Amniotic stem cell (primary cell): Measurements from ENCODE around the gene ZNF609.
"Not testable (repeated sequence)": the region's sequence is repeated elsewhere in the genome, so short reads cannot be mapped to it uniquely, and the experiment has no call there.

ENCODE experiments used
- DNase-seq: peaks from one replicate; lab custom pipeline; 2025; lab: John Stamatoyannopoulos, UW

ZNF609 gene

DNA sequence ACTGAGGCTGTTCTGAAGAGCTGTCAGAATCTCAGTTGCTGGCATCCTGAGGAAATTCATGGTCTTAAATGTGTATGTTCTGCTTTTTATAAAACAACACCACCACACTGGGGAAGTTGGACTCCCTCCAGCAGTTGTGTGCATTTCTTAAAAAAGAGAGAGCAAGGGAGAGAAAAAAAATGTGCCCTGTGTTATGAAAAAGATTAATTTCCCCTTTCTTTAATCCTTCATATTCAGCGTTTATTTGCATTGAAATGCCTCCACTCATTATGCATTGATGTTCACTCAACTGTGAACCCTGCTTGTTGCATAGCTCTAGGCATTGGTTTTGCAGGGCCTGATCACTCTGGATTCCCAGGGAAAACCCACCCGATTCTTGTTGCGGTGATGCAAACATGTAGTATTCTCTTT is 4.4 kb upstream of the ZNF609 start:
- no peak for DNase-seq

DNA sequence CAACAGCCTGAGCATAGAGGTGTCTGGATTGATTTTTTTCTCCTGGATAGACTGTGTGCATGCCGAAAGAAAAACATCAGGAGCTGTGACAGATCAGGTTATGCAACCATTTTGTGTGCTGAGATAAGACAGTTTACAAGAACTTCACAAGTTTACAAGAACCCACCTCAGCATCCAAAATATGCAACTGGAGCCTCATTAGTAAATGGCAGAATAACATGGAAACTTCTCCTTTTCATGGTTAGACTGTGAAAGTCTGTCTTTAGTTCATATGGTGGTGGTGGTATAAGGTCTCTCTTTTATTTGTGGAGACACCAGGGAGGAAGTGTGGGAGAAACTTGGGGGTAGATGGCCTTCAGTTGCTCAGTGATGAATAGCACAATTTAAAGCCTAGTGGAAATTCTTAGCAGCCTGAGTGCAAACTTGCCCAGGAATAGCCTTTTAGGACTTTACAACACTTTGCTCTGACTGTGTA is 3.7 kb upstream of the ZNF609 start:
- no peak for DNase-seq

DNA sequence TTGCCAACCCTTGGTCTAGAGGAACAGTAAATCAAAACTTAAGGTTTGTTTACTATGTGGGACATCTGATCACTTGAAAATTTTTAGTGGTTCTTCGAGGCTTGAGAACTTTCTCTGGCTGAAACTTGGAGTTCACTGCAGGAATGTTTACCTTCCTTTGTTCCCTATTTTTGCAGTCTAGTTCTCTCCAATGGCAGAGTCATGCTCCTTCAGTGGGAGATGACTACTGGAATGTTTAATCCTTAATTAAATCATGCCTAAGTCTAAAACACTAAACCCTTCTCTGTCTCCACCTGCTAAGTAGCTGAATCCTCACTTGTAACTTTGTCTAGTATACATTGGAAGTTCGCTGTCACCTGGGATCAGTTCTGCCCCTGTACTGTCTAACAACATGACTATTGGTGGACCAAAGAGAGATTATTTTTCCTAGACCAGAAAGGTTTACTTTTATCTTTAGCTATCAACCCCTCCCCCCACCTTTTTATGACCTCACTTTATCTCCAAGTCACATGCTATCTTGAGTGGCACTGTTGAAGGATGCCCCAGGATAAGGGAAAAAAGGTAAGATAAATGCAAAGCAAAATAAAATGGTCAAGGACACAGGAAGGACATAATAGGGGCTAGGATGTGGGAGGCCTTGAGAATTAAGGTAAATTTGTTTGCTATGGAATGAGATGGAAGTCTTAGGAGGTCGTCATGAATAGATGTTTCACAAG is 1.2 kb upstream of the ZNF609 start:
- DNase-seq, result no peak

DNA sequence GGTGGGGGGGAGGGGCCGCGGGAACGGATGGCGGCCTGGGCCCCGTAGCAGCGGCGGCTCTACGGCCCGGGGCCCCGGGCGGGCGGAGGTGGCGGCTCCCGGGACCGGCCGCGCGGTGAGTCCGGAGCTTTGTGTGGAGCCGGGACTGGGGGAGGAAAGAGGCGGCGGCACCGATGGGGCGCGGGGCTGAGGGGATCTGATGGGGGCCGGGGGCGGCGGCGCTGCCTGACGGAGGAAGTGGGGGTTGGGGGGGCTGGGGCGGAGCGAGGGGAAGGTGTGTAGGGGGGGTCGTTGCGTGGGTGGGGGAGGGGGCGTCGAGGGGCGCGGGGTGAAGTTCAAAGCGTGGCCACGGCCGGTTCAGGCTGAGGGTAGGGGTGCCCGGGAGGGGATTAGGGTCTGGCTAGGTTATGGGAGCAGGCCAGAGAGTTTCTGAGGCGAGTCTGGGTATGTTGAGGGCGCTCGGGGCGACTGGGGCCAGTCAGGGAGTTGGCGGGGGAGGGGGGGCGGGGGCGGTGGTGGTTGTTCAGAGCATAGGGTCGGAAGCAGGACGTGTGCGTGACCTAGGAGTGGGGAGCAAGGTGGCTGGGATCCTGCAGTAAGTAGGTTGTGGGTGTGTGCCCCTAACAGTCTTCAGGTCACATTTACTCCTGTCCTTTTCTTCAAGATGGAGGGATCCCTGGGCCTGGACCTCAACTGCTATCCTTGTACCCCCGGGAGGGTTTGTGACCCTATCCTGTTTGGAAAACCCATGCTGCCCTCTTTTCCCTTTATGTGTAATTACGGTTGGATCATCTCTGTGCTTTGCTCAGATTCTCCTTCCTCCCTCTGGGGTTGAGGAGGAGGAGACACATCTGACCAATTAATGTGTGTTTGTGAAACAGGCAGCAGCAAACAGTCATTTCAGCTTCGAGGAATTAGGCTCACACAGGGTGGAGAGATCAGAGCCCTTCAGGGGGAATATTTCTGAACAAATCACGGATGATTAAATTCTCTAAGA is 644 bp downstream of the ZNF609 start:
- peak; percentile 64 for DNase-seq

DNA sequence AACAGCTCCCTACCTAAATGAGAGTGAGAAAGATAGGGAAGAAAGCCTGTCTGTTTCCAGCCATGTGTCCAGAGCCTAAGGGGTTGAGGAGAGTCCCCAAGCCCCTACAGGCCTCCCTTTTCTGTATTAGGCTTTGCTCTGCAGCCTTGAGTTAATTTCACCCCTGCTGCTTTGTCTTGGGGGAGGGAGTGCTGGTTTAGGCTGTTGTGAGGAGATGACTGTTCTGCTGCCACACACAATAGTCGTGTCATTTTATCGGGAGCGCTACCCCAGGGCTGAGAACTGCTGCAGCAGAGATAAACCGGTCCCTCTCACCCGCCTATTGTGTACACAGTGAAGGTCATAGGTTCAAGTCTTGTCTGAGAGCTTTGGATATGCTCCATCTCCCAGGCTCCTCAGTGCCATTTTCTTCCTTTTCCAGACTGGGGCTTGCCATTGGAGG is 1.4 kb downstream of the ZNF609 start:
- DNase-seq, result no peak

DNA sequence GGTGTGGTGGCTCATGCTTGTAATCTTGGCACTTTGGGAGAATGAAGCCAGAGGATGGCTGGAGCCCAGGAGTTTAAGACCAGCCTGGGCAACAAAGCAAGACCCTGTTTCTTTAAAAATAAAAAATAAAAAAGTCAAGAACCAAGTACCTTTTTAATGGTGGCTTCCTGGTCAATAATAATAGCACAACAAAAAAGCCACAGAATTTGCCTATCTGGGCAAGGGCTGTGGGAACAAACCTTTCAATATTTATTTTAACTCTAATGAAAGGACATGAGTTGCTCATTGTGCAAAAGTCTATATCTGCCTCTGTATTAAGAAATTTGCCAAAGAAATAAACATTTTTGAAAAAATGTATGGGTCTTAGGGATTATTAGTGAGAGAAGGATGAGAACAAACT is 2.1 kb downstream of the ZNF609 start:
- no peak for DNase-seq

DNA sequence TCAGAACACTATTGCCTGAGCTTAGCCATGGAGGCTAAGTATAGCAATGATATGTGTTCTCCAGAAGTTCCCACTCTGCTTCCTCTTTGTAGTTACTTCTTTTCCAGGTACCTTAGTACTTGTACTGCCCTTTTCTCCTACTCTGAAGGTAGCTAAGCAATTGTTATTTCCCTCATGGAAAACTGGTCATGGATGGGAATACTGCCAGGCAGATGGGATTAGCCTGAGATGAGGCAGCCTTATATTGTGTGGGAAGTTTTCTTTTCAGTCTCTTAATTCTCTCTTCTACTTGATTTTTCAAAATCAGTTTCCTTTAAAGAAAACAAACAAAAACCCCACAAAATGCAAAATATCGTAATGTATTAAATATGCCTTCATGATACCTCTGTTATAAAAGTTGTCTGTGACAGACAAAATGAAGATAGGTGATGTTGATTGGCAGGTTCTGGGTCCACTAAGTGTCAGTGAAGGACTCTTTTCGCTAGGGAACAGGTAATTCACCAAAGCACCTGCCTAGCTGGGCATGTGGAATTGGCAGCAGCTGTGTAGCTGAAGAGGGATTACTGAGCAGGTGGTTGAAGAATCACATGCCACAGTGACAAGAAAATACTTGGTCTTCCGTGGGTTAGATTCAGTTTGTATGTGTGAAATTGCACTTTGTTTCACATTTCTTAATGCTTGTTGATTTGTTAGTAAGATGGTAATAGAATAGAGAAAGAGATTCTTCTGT is 4.1 kb downstream of the ZNF609 start:
- no peak for DNase-seq

DNA sequence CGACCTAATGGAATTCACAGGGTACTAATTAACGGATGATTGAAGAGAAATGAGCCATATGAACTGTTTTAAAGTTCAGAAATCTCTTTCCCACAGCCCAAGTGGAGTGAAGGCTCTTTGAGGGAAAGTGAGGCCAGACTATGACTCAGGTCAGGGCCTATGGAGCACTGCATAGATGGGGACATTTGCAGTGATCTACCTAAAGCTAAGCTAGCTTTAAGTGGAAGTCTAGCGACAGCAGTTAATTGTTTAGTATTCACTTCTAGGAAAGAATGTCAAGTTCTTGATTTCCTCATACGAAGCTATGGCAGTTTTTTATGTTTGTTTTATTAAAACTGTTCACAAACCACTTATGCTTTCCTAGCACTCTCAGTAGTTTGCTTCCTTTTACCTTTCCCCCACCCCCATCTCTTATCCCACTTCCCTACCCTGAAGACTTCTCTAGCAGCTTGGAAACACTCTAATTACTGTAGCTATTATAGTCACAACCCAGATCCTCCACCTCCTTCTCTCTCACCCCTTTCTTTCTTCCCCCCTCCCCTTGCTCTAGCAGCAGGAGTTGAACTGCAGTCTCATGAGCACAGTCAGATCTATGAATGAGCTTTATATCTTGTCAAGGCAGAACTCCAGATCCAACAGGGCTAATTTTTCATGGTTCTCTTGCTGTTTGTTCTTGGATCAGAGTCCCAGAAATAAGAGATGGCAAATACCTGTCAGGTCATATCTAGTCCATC is 6.2 kb downstream of the ZNF609 start:
- DNase-seq, result no peak

DNA sequence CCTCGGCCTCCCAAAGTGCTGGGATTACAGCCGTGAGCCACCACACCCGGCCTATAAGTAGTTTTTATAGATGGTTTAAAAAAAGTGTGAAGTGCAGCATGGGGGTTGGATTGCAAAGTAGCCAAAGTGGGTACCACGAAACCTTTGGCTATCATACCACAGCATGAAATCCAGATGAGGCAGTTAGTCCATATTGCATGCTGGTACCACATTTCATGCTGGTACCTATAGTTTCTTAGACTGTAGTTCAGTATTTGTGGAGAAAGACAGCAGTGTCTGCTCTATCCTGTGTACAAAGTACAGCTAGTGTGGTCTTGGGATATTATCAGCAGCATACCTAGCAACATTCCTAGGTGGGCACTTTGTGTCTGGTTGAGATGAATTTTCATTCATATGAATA is 11.8 kb downstream of the ZNF609 start:
- no peak for DNase-seq

DNA sequence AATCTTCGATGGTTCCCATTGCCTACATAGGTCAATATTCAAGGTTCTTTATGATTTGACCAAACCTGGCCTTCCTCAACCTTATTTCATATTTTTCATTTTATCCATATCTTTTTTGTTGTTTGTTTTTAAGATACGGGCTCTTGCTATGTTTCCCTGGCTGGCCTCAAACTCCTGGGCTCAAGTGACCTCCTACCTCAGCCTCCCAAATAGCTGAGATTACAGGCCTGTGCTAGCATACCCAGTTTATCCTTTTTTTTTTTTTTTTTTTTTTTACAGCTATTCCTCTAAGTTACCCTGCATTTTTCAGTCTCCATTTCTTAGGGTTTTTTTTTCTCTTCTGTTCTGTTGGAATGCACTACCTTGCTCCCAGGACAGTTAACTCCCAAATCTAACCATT is 14.5 kb downstream of the ZNF609 start:
- DNase-seq, result no peak

DNA sequence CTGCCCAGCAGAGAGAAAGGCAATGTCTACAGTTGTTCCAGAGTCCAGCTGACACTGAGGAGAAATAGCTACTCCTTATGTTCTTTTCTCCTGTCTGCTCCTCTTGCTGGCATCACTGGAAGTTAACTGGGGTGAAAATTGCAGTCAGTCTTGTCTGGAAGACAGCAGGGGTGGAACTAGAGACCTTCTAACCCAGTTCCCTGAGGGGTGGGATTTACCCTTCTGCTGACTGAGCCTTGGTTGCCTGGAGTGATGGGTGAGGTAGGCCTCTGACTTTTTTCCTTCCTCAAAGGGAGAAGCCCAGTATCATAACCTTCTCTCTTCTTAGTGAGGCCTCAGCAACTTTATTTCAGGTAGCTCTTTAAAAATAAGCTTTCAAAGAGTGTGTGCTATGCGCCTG is 16.2 kb downstream of the ZNF609 start:
- no peak for DNase-seq

DNA sequence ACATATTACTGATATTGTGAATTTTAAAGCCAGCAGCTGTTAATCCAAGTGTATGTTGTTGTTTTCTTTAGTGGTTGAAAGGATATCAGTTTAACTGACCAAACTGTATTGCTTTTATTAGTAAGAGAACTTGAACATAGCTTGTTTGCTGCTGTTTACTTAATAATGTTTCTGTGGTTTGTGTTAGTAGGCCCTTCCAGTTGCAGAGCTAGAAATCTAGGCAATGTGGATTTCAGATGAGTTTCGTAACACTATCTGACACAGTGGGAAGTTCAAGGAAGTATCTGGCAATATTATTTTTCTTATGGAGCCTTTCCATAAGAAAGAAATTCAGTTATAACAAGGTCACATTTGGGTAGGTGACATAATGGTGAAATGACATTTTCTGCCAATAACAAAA is 18.5 kb downstream of the ZNF609 start:
- no peak for DNase-seq

DNA sequence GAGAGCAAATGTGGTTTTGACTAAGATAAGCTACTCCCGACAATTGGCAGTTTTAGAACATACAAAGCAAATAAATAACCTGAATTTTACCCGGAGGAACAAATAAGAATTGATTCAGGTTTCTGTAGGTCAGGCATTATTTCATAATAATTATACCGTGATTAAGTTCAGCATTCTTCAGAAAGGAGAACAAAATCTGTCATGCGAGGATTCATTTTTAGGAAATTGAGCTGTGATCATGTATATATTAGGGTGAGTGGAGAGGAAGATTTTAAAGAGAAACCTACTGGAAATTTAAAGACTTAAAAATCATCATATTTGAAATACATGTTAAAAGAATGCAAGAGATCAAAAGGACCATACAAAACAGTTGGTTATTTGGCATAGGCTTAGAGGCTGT is 20.5 kb downstream of the ZNF609 start:
- no peak for DNase-seq

DNA sequence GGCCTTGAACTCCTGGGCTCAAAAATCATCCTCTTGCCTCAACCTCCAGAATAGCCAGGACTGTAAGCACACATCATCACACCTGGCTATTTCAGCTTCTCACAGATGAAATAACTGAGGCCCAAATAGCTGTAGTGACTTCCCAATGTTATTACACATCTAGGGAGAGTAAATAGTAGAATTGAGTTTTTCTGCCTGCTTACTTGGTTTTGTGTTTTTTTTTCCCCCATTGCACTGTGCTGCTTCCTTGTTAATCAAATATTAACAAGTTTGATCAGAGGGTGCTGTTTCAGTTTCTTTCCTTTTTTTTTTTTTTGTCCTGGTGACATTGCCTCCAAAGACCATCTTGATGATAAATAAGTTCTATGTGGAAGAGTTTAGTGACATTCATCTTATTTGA is 23.4 kb downstream of the ZNF609 start:
- no peak for DNase-seq

DNA sequence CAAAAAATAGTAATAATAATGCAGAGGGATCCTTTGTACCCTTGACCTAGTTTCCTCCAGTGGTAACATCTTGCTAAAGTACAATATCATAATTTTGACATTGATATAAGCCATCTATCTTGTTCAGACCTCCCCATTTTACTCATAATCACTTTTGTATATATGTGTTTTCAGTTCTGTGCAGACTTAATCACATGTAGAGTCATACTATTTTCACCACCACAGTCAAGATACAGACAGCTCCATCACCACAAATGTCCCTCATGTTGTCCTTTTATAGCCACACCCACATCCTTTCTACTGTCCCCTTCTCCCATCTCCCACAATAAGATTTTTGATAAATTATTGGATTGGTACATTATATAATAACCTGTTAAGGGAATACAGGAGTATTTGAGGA is 25.4 kb downstream of the ZNF609 start:
- DNase-seq, result no peak

DNA sequence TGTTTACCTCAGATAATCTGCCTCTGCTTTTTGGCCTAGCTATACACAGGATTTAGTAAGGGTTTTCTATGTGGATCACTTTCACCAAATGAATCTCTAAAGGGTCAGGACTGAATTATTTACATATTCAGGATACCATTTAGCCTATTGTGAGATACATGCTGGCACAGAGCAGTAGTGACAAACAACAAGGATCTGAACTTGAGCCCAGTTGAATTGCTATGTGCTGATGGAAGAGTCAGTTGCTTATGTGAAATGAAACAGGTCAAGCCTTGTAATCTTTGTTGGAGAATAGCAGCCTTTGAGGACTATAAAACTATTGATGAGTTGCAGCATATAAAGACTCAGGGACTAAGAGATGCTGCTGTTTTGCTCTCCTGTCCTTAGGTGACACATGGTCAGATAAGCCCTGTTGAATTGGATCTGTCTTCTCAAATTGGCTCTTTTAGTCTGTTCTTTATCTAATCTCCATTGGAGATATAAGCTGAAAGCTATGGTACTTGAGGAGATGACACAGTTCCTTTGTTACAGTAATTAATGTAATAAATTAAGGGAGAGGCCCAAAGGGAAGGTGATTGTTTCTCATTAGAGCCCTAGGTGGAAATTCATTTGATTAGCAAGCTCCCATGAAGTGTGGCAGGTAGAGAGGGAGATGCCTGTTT is 30.4 kb downstream of the ZNF609 start:
- DNase-seq, result no peak

DNA sequence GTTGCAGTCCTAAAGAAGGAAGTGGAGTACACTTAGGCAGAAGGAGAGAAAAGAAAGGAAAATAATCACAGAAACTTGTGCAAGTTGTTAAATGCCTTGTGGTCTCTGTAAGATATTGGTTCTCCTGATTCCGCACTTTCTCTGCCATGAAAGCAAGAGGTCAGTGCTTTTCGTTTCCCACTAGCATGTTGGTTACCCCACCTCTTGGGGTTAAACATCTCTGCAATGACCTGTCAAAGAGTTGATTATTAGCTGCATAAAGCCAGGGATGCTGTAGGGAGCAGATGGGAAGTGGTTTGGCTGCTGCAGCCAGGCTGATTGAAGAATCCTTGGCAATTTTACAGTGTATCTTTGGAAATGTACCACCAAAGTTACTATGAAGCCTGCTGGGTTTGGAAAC is 33.3 kb downstream of the ZNF609 start:
- DNase-seq, result no peak

DNA sequence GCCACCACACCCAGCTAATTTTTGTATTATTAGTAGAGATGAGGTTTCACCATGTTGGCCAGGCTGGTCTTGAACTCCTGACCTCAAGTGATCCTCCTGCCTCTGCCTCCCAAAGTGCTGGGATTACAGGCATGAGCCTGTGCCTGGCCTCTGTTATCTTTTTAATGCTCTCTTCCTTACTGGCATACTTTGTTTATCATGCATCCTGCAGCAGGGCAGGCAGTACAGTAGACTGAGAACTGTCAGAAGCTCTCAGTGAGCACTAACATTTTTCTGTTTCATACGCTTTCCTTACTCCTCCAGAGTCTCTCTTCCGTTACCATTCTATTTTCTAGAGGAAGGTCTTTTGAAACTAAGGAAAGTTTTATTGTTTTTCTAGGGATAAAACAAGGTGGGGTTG is 35.6 kb downstream of the ZNF609 start:
- DNase-seq, result not testable (repeated sequence)

DNA sequence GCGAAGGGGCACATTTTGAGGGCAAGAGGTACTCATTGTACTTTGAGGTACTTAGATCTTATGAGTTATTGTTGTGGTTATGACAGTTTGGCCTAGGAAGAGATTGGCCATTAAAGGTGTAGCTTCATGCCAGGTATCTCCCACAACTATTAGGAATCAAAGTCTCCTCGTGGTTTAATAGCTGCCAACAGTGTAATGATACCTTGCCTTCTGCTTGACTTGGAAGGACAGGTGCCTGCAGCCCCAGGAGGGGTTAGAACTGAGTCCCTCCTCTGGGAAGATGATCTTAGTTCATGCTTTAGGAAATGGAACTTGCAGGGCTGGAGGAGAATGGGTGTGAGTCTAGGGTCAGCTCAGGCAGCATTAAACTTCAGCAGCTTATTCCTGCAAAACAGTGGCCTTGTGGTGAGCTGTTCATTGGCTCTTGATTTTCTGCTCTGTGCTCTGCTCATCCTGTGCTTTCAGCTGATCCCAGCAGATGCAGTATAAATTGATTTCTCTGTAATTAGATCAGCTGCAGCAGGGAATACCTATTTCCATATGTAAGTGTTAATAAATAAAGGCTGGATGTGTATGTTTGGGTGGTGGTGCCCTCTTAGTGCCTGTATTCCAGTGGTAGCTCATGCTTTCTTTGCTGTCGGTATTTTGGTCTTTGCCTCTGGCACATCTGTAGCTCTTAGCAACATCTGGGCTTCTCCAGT is 40.5 kb downstream of the ZNF609 start:
- no peak for DNase-seq

DNA sequence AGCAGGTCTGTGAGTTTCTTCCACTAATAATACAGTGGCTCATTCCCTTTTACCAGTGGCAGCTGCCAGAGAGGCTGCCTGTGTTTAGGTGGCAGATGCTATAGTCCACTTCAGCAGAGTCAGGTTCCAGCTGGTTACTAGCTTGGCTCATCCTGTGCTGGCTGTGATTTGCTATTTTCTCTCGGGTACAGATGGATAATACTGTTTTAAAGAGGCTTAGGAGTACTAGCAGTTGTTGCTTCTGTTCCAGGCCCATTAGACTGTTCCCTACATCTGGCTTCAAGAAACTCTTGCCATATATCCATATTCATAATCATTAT is 41.0 kb downstream of the ZNF609 start:
- DNase-seq, result no peak

DNA sequence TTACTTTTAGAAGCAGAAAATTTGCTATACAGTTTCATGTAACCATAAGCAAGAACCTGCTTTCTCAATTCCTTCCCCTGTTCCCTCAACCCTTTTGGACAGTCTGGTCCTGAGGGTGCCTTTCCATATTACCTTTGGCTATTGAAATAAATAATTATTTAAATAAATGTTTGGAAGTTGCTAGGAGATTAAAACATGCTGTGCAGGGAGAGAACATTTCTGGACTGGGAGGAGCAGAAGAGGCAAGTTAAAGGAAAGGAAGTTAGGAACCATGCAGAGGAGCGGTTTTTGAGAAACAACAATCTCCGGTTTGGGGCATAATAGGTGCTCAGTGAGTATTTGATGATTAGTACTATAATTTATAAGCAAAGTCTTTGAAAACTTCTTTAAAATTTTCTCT is 41.8 kb downstream of the ZNF609 start:
- DNase-seq, result no peak
